Thyroid gland (tissue), 4 donors: ENCODE measurements around the gene KNOP1. TPM values are rescaled to one million over a fixed set of nuclear protein-coding genes. Genes with fewer than 3 reads are reported as not detected.

Experiments used
- DNase-seq, 2 donors: peaks; one replicate each; pipeline ENCODE4 v3.0.0-alpha.2; 2019
- H3K27ac ChIP-seq, 3 donors: fragments of 200-600 bp; sonication (generic); 1 replicate in 2 of 3; 2 replicates in 1 of 3; pipeline ENCODE4 v1.5.1; 2016 to 2019; ENCODE audit warnings: mild to moderate bottlenecking in 1 of 3, moderate library complexity in 1 of 3
- H3K27me3 ChIP-seq: fragments of 200-600 bp; sonication (generic); one replicate; pipeline ENCODE4 v1.5.1; 2019
- H3K36me3 ChIP-seq, 2 donors: fragments of 200-600 bp; sonication (generic); one replicate each; pipeline ENCODE4 v1.5.1; 2016 to 2019
- H3K4me1 ChIP-seq, 2 donors: fragments of 200-600 bp; sonication (generic); one replicate each; pipeline ENCODE4 v1.5.1; 2017 to 2019
- H3K4me3 ChIP-seq, 3 donors: fragments of 200-600 bp; sonication (generic); replicated peaks in 1 of 3; 1 replicate in 2 of 3; 2 replicates in 1 of 3; pipeline ENCODE4 v1.5.1; 2016; ENCODE audit warnings: mild to moderate bottlenecking in 1 of 3
- H3K9me3 ChIP-seq: fragments of 200-600 bp; sonication (generic); one replicate; pipeline ENCODE4 v1.5.1; 2017
- CTCF ChIP-seq, 6 experiments: fragments of 200-600 bp in 3 of 6; fragments of 450-650 bp in 3 of 6; sonication (generic) in 3 of 6; IDR thresholded peaks; one replicate each; pipeline ENCODE4 v1.5.1; 2016 to 2019; ENCODE audit warnings: antibody characterized with exemption in 6 of 6, mild to moderate bottlenecking in 2 of 6, inconsistent platforms in 1 of 6, moderate library complexity in 1 of 6
- POLR2A ChIP-seq, 2 donors: fragments of 450-650 bp; IDR thresholded peaks; one replicate each; pipeline ENCODE4 v1.6.1; 2017; ENCODE audit warnings: antibody characterized with exemption in 2 of 2, mild to moderate bottlenecking in 2 of 2, moderate library complexity in 1 of 2
- WGBS, 2 donors: methylation state at CpG; one replicate each; pipeline ENCODE4 v1.1.5; 2017; 5-methylcytosine and 5-hydroxymethylcytosine counted together
- intact Hi-C: fragments of 100-400 bp; cut with DNase I; formaldehyde crosslinking; loops from one replicate; pipeline ENCODE4 v1.15.1; 2023
- total RNA-seq, 4 donors: library from RNA; depleted of rRNA; stranded (reverse); fragments of >200 nt; gene quantifications; one replicate each; pipeline ENCODE4 v1.2.3, GENCODE V29; 2016

Gene KNOP1
- total RNA-seq, 4 donors from 2014 or later: 8.9 to 11.5 (median 10.5) TPM

DNA sequence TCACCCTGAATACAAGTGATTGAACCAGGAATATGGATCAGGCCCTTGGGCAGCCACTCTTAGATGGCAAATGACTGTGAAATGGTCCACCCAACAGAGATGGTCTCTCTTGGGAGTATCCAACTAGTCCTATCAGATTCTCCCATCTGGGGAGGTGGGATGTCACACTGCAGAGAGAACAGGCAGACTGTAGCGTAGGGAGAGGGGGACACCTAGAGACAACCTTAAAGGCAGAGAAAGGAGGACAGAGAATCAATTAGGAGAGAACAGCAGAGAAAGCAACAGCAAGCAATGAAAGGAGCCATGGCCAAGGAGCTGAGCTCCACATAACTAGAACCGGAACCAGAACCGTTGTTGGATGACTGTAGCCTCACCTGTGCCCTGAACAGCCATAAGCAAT, 37.2 kb upstream of the KNOP1 start:
- TF ChIP-seq CTCF (IDR thresholded peaks at IDR 0.05) (no peak), POLR2A (IDR thresholded peaks at IDR 0.05) (no peak)
- Histone ChIP-seq H3K27ac (no peak overlapping the region), H3K27me3 (no peaks in the 10 kb centered on the region), H3K4me3 (no peak overlapping the region), H3K9me3 (no peaks in the 10 kb centered on the region), H3K4me1 (peaks cover 16 to 27% of the 10 kb centered on the region in 2 donors), H3K36me3 (no peaks in the 10 kb centered on the region)
- no peak for DNase-seq
- 93 to 96% methylated on average over 3 of the region's 3 CpGs for WGBS, 2 donors
- intact Hi-C loops: no loop called here

DNA sequence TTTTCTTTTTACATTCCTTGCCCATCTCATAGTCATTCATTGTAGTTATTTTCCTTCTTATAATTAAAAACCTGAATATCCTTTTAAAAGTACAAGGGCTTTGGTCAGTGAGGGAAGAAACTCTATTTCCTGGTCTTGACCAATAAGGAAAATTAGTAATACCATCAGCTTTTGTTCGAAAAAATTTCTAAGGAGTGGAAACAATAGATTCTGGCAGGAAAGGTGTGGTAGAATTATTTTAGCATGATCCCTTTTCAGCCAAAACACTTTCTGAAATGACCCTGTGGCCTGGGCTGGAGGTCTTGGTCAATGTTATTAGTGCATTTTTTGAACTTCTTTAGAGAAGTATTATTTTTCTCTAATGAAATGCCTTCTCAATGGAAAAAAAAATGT, 36.6 kb upstream of the KNOP1 start:
- no peak for DNase-seq
- H3K27ac ChIP-seq: no peak overlapping the region
- 85% methylated on average over 1 of the region's 1 CpG for WGBS, 2 donors
- no peak overlapping the region for H3K4me3 ChIP-seq
- no peaks in the 10 kb centered on the region for H3K36me3 ChIP-seq
- TF ChIP-seq CTCF (IDR thresholded peaks at IDR 0.05): no peak
- no peak for TF ChIP-seq POLR2A (IDR thresholded peaks at IDR 0.05)
- no peaks in the 10 kb centered on the region for H3K9me3 ChIP-seq
- intact Hi-C loops: no loop called here
- no peaks in the 10 kb centered on the region for H3K27me3 ChIP-seq
- peaks cover 16 to 29% of the 10 kb centered on the region in 2 donors for H3K4me1 ChIP-seq

DNA sequence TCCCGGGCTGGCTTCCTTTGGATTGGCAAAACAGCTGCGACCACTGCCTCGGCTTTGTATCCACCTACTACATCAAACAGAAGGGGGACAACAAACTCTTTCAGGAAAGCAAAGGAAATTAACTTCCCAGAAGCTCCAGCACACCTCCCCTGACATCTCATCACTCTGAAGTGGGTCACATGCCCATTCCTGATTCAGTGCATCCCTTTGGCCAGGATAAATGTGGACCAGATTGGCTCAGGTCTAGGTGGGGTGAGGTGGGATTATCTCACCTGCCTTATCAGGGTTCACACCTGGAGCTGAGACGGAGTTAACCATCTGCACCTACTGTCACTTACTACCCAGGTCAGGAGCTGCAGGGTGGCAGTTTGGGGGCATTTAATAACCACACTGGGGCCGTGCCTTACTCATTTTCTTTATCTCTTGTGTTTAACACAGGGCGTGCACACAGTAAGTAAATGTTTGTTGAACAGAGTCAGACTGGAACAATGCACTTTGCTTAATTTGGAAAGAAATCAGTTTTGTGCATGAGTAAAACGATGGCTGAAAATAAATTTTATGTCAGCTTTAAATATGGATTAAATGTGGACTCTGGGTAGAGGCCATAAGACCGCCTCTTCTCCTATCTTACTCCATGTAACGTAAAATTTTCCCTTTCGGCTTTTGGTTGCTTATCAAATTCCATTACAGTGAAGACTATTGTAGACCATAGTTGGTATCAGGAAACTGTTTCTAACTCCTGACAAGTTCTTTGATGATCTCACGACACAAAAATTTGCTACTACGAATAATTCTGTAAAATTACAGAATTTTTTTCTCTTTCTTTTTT, 36.0 kb upstream of the KNOP1 start:
- 80 to 86% methylated on average over 12 of the region's 12 CpGs for WGBS, 2 donors
- no peaks in the 10 kb centered on the region for H3K9me3 ChIP-seq
- H3K36me3 ChIP-seq: no peaks in the 10 kb centered on the region
- intact Hi-C loops: no loop called here
- H3K27ac ChIP-seq: no peak overlapping the region
- no peaks in the 10 kb centered on the region for H3K27me3 ChIP-seq
- peaks cover 21 to 35% of the 10 kb centered on the region in 2 donors for H3K4me1 ChIP-seq
- DNase-seq: no peak
- no peak overlapping the region for H3K4me3 ChIP-seq
- TF ChIP-seq CTCF (IDR thresholded peaks at IDR 0.05) (no peak), POLR2A (IDR thresholded peaks at IDR 0.05) (no peak)

GRCh38 chr16:19751478-19752385, 33.7 kb upstream of the KNOP1 start:
- intact Hi-C loops: no loop called here
- no peaks in the 10 kb centered on the region for H3K36me3 ChIP-seq

More at GRCh38 chr16:19751478-19752385, 33.7 kb upstream of the KNOP1 start:
- Histone ChIP-seq H3K27me3 (no peaks in the 10 kb centered on the region), H3K4me1 (peaks cover 34 to 49% of the 10 kb centered on the region in 2 donors), H3K4me3 (no peak overlapping the region), H3K27ac (peak overlapping the region; percentile 69 to 85 (median 72)), H3K9me3 (no peaks in the 10 kb centered on the region)
- TF ChIP-seq CTCF (IDR thresholded peaks at IDR 0.05) (no peak), POLR2A (IDR thresholded peaks at IDR 0.05) (no peak)
- WGBS, 2 donors: 52 to 54% methylated on average over 6 of the region's 6 CpGs
- DNase-seq: peak in 1 of 2 donors; percentile 37
